HL-60 (cell line): Measurements from ENCODE around the gene GALM.
"Not testable (repeated sequence)": the region's sequence is repeated elsewhere in the genome, so short reads cannot be mapped to it uniquely, and the experiment has no call there.

Experiments
- DNase-seq, 2 experiments: peaks; one replicate each; pipeline ENCODE4 v3.0.0-alpha.2; 2010 to 2020; ENCODE audit warnings: low read depth in 1 of 2, low spot score in 1 of 2
- H3K27ac ChIP-seq: fragments of 250-450 bp; sonication (Bioruptor Pico); replicated peaks from 2 replicates; pipeline ENCODE4 v1.5.1; 2020; ENCODE audit warnings: mild to moderate bottlenecking, moderate library complexity
- H3K27me3 ChIP-seq: fragments of 250-450 bp; sonication (Bioruptor Pico); 2 replicates; pipeline ENCODE4 v1.5.1; 2021; ENCODE audit warnings: mild to moderate bottlenecking, moderate library complexity; ENCODE audit not compliant: insufficient read depth, poor library complexity, severe bottlenecking
- H3K4me3 ChIP-seq: replicated peaks from 2 replicates; pipeline ENCODE4 v1.5.1; 2011; ENCODE audit warnings: mild to moderate bottlenecking, control low read depth, low read length; ENCODE audit not compliant: insufficient read depth
- GABPA ChIP-seq: IDR thresholded peaks from 2 replicates; pipeline ENCODE4 v1.6.1; 2012; ENCODE audit warnings: low read depth
- POLR2AphosphoS5 ChIP-seq: IDR thresholded peaks from 2 replicates; pipeline ENCODE4 v1.6.1; 2012; ENCODE audit warnings: low read depth
- SPI1 ChIP-seq: IDR thresholded peaks from 2 replicates; pipeline ENCODE4 v1.6.1; 2012; ENCODE audit warnings: low read depth, mild to moderate bottlenecking, borderline replicate concordance
- TF ChIP-seq, protein P1 (sequence below): IDR thresholded peaks from 2 replicates; pipeline ENCODE4 v1.6.1; 2012; ENCODE audit warnings: low read depth; ENCODE audit not compliant: insufficient replicate concordance
- TF ChIP-seq, protein P2 (sequence below): IDR thresholded peaks from one replicate; pipeline ENCODE4 v1.5.1; 2011; ENCODE audit warnings: low read length, control low read depth, inconsistent platforms; ENCODE audit not compliant: insufficient read depth

GALM gene

GRCh38 chr2:38676681-38677080 lies 10.8 kb downstream of the GALM start:
- no peak for TF ChIP-seq GABPA
- TF ChIP-seq, protein P1, sequence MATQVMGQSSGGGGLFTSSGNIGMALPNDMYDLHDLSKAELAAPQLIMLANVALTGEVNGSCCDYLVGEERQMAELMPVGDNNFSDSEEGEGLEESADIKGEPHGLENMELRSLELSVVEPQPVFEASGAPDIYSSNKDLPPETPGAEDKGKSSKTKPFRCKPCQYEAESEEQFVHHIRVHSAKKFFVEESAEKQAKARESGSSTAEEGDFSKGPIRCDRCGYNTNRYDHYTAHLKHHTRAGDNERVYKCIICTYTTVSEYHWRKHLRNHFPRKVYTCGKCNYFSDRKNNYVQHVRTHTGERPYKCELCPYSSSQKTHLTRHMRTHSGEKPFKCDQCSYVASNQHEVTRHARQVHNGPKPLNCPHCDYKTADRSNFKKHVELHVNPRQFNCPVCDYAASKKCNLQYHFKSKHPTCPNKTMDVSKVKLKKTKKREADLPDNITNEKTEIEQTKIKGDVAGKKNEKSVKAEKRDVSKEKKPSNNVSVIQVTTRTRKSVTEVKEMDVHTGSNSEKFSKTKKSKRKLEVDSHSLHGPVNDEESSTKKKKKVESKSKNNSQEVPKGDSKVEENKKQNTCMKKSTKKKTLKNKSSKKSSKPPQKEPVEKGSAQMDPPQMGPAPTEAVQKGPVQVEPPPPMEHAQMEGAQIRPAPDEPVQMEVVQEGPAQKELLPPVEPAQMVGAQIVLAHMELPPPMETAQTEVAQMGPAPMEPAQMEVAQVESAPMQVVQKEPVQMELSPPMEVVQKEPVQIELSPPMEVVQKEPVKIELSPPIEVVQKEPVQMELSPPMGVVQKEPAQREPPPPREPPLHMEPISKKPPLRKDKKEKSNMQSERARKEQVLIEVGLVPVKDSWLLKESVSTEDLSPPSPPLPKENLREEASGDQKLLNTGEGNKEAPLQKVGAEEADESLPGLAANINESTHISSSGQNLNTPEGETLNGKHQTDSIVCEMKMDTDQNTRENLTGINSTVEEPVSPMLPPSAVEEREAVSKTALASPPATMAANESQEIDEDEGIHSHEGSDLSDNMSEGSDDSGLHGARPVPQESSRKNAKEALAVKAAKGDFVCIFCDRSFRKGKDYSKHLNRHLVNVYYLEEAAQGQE: no peak
- TF ChIP-seq, protein P2, sequence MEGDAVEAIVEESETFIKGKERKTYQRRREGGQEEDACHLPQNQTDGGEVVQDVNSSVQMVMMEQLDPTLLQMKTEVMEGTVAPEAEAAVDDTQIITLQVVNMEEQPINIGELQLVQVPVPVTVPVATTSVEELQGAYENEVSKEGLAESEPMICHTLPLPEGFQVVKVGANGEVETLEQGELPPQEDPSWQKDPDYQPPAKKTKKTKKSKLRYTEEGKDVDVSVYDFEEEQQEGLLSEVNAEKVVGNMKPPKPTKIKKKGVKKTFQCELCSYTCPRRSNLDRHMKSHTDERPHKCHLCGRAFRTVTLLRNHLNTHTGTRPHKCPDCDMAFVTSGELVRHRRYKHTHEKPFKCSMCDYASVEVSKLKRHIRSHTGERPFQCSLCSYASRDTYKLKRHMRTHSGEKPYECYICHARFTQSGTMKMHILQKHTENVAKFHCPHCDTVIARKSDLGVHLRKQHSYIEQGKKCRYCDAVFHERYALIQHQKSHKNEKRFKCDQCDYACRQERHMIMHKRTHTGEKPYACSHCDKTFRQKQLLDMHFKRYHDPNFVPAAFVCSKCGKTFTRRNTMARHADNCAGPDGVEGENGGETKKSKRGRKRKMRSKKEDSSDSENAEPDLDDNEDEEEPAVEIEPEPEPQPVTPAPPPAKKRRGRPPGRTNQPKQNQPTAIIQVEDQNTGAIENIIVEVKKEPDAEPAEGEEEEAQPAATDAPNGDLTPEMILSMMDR: no peak
- no peak for TF ChIP-seq SPI1
- no peak for TF ChIP-seq POLR2AphosphoS5

DNA sequence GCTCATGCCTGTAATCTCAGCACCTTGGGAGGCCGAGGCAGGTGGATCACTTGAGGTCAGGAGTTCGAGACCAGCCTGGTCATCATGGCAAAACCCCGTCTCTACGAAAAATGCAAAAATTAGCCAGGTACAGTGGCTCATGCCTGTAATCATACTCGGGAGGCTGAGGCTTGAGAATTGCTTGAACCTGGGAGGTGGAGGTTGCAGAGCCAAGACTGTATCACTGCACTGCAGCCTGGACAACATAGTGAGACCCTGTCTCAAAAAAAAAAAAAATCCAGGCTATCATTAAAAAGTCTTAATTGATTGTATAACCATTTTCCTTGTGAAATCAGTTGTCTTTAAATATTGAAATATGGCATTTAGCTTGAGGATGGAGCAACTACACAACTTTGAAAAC lies 15.0 kb downstream of the GALM start:
- not testable (repeated sequence) for H3K27ac ChIP-seq, H3K27me3 ChIP-seq, H3K4me3 ChIP-seq, DNase-seq

More at GRCh38 chr2:38676681-38677080, 10.8 kb downstream of the GALM start:
- H3K27ac ChIP-seq: no peak overlapping the region
- no peak overlapping the region for H3K4me3 ChIP-seq
- DNase-seq: no peak
- H3K27me3 ChIP-seq: no peaks in the 10 kb centered on the region

- TF ChIP-seq GABPA: no peak
- Histone ChIP-seq H3K4me3 (no peak overlapping the region), H3K27me3 (no peaks in the 10 kb centered on the region), H3K27ac (no peak overlapping the region)
- DNase-seq: no peak
Observed at GRCh38 chr2:38682008-38682575, 16.2 kb downstream of the GALM start.

DNA sequence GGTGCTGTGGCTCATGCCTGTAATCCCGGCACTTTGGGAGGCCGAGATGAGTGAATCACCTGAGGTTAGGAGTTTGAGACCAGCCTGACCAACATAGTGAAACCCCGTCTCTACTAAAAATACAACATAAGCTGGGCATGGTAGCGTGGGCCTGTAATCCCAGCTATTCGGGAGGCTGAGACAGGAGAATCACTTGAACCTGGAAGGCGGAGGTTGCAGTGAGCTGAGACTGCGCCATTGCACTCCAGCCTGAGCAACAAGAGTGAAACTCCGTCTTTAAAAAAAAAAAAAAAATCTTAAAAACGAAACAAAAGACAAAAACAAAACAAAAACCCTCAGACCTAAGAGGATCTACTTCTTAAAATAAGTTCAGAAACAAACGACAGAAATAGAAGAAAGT lies 16.7 kb downstream of the GALM start:
- H3K4me3 ChIP-seq, DNase-seq, H3K27ac ChIP-seq, H3K27me3 ChIP-seq: not testable (repeated sequence)

GRCh38 chr2:38683766-38684165 lies 17.9 kb downstream of the GALM start:
- Histone ChIP-seq H3K27me3 (no peaks in the 10 kb centered on the region), H3K27ac (no peak overlapping the region), H3K4me3 (no peak overlapping the region)
- no peak for TF ChIP-seq GABPA
- TF ChIP-seq, protein P1: no peak
- TF ChIP-seq SPI1: no peak
- TF ChIP-seq, protein P2: no peak
- no peak for DNase-seq
